ENCODE measurements around the gene AQP11. TPM values are rescaled to one million over a fixed set of nuclear protein-coding genes. Genes with fewer than 3 reads are reported as not detected.
A peak's percentile ranks its signal among the peaks of the same experiment; 100 is the strongest.
"Not testable (repeated sequence)": the region's sequence is repeated elsewhere in the genome, so short reads cannot be mapped to it uniquely, and the experiment has no call there.

Gene AQP11
- total RNA-seq, 4 donors from 2014 or later, result 1.1 to 5.6 (median 3.1) TPM

GRCh38 chr11:77548552-77549445 is 41.0 kb upstream of the AQP11 start:
- no peak overlapping the region for H3K27ac ChIP-seq
- H3K27me3 ChIP-seq, result no peaks in the 10 kb centered on the region
- intact Hi-C loops (cut with DNase I), result loop anchor here (2.0 kb wide), 1 partner anchor 356 kb away; no protein-coding TSS in a partner anchor
- no peak overlapping the region for H3K4me3 ChIP-seq (replicated peaks in 1 of 3)
- no peak for DNase-seq
- H3K36me3 ChIP-seq, result no peaks in the 10 kb centered on the region
- H3K4me1 ChIP-seq, result no peaks in the 10 kb centered on the region
- H3K9me3 ChIP-seq, result no peaks in the 10 kb centered on the region
- 80 to 84% methylated on average over 6 of the region's 6 CpGs for WGBS, 2 donors
- TF ChIP-seq, protein P1, sequence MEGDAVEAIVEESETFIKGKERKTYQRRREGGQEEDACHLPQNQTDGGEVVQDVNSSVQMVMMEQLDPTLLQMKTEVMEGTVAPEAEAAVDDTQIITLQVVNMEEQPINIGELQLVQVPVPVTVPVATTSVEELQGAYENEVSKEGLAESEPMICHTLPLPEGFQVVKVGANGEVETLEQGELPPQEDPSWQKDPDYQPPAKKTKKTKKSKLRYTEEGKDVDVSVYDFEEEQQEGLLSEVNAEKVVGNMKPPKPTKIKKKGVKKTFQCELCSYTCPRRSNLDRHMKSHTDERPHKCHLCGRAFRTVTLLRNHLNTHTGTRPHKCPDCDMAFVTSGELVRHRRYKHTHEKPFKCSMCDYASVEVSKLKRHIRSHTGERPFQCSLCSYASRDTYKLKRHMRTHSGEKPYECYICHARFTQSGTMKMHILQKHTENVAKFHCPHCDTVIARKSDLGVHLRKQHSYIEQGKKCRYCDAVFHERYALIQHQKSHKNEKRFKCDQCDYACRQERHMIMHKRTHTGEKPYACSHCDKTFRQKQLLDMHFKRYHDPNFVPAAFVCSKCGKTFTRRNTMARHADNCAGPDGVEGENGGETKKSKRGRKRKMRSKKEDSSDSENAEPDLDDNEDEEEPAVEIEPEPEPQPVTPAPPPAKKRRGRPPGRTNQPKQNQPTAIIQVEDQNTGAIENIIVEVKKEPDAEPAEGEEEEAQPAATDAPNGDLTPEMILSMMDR (IDR thresholded peaks at IDR 0.05), result no peak
- TF ChIP-seq POLR2A (IDR thresholded peaks at IDR 0.05), result no peak

- not testable (repeated sequence) for H3K27ac ChIP-seq; H3K9me3 ChIP-seq; H3K27me3 ChIP-seq; H3K4me3 ChIP-seq (replicated peaks in 1 of 3); DNase-seq; H3K36me3 ChIP-seq; H3K4me1 ChIP-seq
- intact Hi-C loops (cut with DNase I), result loop anchor here (10.0 kb wide), 1 partner anchor 427 kb away; the partner anchor contains the start of gene MYO7A
- 86 to 89% methylated on average over 8 of the region's 8 CpGs for WGBS, 2 donors
These were observed 38.3 kb upstream of the AQP11 start for GRCh38 chr11:77551426-77551825.

DNA sequence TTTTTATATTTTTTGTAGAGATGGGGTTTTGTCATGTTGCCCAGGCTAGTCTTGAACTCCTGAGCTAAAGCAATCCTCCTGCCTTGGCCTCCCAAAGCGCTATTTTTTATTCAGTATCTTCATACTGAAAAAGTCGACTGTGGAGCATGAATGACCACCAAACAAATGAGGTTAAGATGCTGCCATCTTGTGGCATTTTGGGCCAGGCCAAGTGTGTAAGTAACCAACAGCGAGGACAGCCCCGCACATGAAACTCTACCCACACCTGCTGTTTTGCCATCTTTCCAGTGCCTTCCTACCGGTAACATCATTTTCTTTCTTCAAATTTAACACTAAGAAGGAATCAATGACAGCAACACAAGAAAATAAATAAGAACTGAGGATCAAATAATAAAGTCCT is 32.2 kb upstream of the AQP11 start:
- Histone ChIP-seq H3K9me3 (no peaks in the 10 kb centered on the region), H3K36me3 (no peaks in the 10 kb centered on the region), H3K27ac (no peak overlapping the region), H3K27me3 (no peaks in the 10 kb centered on the region), H3K4me1 (no peaks in the 10 kb centered on the region), H3K4me3 (replicated peaks in 1 of 3) (no peak overlapping the region)
- DNase-seq, result peak in 1 of 2 donors; percentile 3
- 61 to 70% methylated on average over 5 of the region's 5 CpGs for WGBS, 2 donors
- intact Hi-C loops (cut with DNase I), result loop anchor here (10.0 kb wide), 1 partner anchor 433 kb away; the partner anchor contains the start of gene MYO7A
- TF ChIP-seq, protein P1 (IDR thresholded peaks at IDR 0.05), result peak in 1 of 6 experiments; percentile 4
- TF ChIP-seq POLR2A (IDR thresholded peaks at IDR 0.05), result no peak

- WGBS, 2 donors, result 69 to 71% methylated on average over 4 of the region's 4 CpGs
- intact Hi-C loops (cut with DNase I), result loop anchor here (10.0 kb wide), 1 partner anchor 434 kb away; the partner anchor contains the start of gene MYO7A
- H3K4me3 ChIP-seq (replicated peaks in 1 of 3), result no peak overlapping the region
These were observed 31.4 kb upstream of the AQP11 start for GRCh38 chr11:77558380-77558779.

DNA sequence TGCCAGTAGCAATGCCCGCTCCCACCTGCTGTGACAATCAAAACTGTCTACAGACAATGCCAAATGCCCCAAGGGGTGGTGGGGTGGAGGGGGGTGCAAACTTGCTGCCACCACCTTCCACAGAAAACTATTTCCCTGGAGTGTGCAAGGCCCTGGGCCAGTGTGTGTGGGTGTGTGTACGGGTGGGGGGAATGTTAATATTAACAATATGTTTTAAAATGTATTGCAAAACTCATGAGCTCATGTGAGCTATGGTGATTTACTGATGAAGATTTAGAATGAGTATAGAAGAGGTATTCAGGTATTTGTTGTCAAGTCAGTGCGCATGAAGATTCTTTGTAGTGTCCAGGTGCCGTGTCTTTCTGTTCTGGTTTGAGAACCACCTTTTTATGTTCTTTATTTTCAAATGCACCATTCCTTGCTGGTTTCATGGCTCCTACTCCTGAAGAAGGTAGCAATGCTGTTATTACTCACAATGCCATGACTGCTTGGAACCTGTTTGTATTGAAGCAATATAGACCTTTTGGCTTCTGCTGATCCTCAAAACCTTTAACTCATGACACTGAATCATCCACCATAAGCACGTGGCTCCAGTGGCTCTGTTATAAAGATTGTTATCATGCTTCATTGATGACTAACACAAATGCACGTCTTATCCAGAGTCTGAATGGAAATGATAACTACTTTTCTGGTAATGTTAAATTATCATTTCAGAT is 29.9 kb upstream of the AQP11 start:
- 81 to 88% methylated on average over 6 of the region's 6 CpGs for WGBS, 2 donors
- Histone ChIP-seq H3K36me3 (no peaks in the 10 kb centered on the region), H3K9me3 (no peaks in the 10 kb centered on the region), H3K4me1 (no peaks in the 10 kb centered on the region), H3K27ac (no peak overlapping the region), H3K4me3 (replicated peaks in 1 of 3) (no peak overlapping the region), H3K27me3 (no peaks in the 10 kb centered on the region)
- no peak for DNase-seq
- TF ChIP-seq POLR2A (IDR thresholded peaks at IDR 0.05), result no peak
- TF ChIP-seq, protein P1 (IDR thresholded peaks at IDR 0.05), result no peak
- intact Hi-C loops (cut with DNase I), result loop anchor here (10.0 kb wide), 1 partner anchor 435 kb away; the partner anchor contains the start of gene MYO7A

More at GRCh38 chr11:77558380-77558779, 31.4 kb upstream of the AQP11 start:
- no peaks in the 10 kb centered on the region for H3K9me3 ChIP-seq
- TF ChIP-seq, protein P1 (IDR thresholded peaks at IDR 0.05), result no peak
- TF ChIP-seq POLR2A (IDR thresholded peaks at IDR 0.05), result no peak
- DNase-seq, result no peak
- H3K27ac ChIP-seq, result no peak overlapping the region
- no peaks in the 10 kb centered on the region for H3K36me3 ChIP-seq
- no peaks in the 10 kb centered on the region for H3K4me1 ChIP-seq
- no peaks in the 10 kb centered on the region for H3K27me3 ChIP-seq
